GM18907 (cell line): Measurements from ENCODE around the gene TTC7B.

ENCODE experiments used
- ATAC-seq: cut with Tn5 transposase; IDR thresholded peaks from one replicate; pipeline ENCODE4 v1.9.1; 2021; ENCODE audit warnings: mild to moderate bottlenecking, moderate library complexity; ENCODE audit not compliant: unreplicated experiment

Gene TTC7B

DNA sequence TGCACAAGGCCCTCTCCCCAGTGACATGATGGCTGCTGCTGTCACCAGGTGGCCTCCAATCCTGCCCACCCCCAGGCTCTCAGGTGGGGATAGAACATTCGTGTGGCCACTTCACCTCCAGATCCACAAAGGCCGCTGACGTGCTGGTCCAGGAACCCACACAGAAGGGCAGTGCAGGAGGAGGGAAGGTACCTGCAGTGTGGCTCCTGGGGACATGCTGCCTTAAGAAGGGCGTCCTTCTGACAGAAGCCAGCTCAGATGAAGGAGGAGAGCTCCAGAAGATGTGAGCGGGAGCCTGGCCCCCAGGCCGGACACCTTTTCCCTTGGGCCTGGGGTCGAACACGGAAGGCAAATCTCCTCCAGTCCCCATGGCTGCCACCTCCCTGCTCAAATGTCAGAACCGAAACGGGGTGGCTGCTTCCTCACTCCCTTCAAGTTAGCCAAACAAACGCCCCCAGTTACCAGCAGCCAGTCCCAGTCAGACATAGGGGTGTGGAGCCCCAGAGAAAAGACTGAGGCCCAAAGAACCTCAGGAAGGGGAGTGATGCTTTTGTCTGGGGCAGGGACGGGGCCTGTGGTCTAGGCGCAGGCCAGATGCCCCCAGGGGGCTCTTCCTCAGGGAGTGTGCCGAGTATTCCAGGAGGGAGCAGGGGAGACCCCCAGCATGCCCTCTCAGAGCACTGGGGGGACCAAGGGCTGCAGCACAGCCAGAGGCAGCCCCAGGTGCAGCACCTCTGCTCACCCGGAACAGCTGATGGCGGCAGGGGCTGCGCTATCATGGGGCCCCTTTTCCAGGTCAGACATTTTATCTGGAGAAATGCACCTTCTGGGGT is 263.5 kb downstream of the TTC7B start:
- ATAC-seq, result no peak

DNA sequence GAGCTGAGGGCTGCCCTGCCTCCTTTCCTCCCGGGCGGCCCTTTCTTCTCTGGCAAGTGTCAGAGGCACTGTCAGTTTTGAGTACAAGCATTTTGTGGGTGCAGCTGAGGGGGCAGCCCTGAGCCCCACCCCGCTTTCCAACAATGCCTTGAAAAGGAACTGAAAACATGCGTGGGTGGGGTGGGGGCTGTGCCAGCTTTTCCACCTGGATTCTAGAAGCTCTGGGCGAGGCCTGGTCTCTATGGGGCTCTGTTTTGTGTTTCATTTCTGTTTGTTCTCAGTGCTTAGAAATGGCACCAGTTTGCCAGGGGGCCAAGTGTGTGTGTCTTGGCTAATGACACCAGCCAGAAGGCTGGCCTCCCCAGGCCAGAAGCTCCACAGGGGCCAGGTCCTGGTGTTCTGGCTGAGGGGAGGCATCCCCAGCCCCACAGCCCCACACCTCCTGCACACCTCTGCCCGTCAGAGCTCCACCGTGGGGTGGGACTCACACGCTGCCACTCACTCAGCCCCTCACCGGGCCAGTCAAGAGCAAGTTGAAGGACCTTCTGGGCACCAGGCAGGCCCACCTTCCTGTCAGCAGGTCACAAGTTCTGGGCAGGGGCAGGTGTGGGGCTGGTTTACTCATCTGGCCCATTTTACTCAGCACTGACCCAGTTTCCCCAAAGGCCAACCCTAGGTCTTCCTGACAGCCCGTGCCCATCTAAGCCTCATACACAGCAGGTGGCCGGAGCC is 264.3 kb downstream of the TTC7B start:
- ATAC-seq, result no peak

DNA sequence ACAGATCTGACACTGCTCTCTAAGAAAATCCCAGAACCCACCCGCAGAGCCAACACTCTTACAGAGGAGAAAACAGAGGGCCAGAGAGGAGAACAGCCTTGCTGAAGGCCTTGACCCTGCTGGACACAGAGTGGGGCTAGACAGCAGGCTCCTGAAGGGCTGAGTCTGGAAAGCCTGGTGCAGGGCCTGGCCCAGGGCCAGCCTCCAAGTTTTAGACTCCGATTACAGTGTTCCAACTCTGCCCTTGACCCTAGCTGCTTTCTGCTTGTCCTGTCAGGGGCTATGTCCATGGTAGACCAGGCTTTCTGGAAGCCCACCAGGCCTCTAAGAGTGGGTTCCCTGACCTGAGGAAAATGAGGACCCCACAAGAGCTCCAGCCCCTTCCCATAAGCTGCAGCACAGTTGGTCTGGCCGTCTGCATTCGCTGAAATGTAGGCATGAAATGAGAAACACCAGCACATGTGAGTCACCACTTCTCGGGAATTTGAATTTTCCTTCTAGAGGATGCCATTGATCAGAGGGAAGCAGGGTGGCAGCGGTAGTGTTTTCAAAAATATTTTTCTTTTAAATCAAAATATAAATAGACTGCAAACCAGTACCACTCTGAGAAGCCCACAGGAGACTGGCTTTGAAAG is 265.0 kb downstream of the TTC7B start:
- no peak for ATAC-seq

DNA sequence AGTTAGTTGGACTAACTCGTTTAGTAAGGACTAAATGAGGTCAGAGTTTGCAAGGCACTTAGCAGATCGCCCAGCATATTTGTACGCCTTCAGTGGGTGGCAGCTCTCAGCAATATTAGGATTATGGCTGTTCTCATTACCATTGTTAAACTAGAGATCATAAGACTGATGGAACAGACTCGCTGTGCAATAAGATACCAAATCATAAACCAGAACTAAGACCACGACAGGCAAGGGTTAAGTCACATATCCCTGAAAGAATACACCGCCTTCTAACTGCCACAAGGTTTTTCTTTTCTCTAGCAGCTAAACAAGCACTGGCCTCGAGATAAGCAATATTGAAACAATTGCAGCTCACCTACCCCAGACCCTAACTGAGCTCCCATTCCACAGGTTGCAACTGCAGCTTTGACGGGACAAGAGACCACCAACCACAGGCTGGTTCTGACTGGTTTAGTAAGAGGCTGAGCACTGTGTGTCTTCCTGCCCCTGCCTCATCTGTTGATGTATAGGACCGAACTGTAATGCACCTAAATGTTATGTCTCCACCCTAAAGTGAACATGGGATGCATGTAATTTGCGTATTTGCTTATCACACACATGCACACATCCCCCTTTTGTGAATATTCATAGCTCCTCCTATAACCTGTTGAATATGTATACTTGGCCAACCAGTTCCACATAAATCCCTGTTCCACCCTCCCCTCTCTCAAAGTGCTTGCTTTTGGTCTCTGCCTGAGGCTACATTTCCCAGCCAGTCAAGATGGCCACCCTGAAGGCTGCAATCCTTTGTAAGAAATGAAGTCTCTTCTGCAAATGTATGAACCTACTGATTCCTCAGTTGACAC is 266.2 kb downstream of the TTC7B start:
- no peak for ATAC-seq

DNA sequence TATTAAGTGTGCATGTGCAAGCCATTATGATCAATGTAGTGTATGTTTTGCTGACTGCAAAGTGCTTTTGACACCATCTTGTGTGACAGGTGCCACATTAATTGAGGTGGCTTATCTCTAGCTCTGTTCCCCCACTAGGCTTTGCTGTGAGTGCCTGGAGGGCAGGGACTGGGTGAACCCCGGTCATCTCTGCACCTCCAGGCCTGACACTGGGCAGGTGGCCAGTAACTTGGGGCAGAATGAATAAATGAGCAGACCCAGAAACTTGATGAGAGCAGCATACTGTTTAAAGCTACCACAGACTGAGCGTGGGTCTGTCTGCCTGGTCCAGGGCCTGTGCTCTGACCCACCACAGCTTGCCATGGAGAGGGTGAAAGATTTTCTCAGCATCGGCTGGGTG is 267.8 kb downstream of the TTC7B start:
- no peak for ATAC-seq

DNA sequence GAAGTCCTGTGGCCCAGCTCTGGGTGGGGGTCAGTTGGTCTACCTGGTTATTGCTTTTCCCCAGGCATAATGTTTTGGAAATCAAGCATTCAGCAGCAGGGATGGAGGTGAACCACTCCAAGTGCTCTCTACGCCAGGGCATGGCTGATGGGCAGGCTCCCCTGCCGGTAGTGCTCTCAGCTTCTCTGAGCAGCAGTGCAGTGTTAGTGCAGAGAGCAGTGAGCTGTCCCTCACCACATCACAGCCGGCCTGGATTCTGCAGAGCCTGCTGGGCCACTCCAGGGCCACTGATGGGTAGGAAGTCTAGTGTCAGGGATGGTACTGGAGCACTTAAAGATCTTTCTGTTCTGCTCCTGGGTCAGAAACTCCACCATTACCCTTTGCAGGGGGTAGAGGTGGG is 268.3 kb downstream of the TTC7B start:
- no peak for ATAC-seq

DNA sequence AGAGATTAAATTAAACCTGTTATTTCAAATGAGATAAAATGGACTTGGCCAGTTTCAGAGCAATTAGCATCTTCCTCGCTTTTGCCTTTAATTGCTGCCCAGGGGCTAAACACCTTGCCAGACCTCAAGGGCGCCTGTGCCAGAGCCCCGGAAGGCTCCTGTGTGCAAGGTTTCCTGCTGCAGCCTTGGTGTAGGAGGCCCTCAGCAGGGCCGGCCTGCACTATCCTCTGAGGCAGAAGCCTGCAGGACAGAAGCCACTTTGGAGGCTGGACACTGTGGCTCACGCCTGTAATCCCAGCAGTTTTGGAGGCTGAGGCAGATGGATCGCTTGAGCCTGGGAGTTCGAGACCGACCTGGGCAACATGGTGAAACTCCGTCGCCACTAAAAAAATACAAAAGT is 269.0 kb downstream of the TTC7B start:
- no peak for ATAC-seq

DNA sequence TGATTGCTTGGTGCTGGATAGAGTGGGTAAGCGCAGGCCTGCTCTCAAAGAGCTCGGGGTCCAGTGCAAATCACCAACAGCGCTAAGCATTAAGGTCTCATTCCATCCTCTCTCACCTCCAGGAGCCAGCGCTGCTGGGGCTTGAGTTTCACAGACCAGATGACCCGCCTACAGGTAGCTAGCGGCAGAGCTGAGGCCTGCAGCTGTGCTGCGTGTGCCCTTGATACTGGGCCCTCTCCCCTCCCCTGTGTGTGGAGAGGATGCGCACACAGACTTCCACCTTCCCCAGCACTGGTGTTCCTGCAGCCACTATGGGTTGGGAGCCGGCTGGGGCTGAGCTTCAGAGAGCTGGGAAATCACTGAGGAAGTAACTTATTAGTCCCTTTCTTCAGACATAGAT is 269.5 kb downstream of the TTC7B start:
- no peak for ATAC-seq

DNA sequence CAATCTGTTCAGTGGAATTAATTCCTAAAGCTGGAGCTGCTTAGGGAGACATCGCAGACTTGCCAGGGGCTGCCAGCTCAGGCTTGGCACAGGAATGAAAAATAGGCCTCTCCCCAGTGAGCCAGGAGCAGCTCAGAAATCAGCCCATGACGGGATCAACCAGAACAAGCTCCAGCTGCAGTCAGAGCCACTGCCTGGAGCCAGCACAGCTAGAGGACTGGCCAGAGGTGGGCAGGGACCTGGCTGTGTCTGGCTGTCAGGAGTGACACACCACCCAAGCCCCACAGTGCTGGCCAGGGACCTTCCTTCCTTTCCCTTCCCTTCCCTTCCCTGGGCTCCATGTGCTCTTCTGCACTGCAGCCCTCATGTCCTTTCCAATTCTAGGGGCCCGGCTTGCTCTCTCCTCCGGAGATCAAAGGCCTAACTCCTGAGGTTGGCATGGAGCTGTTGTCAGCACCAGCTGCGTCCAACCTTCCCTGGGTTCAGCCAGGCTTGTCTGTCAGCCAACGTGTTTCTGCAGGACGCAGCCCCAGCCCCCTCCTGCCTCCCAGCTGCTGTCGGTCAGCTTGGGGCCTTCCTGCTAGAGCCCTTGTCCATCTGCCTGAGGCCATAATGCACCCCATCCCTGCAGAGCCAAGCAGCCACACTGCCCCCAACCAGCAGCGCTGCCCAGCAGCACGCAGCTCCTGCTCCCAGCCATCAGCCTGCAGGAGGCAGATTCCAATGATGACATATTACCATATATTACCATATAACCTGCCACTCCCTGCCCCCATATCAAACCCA is 270.1 kb downstream of the TTC7B start:
- no peak for ATAC-seq

DNA sequence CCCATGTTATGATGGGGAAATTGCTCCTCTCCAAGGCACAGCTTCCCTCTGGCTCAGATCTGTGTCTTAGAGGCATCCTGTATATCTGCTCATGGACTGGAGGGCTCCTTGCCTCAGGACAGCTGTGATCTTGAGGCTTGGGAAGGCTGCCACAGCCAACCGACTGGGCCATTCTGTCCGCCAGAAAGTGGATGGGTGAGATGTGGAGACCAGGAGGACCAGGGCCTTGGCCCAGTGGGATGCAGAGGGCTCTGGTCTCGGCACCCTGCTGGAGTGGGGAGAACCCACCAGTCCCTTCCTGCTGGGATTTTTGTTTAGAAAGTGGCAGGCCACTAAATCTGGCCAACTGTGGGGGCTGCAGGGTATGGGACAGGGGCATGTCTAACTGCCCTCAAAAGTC is 270.8 kb downstream of the TTC7B start:
- ATAC-seq, result no peak

DNA sequence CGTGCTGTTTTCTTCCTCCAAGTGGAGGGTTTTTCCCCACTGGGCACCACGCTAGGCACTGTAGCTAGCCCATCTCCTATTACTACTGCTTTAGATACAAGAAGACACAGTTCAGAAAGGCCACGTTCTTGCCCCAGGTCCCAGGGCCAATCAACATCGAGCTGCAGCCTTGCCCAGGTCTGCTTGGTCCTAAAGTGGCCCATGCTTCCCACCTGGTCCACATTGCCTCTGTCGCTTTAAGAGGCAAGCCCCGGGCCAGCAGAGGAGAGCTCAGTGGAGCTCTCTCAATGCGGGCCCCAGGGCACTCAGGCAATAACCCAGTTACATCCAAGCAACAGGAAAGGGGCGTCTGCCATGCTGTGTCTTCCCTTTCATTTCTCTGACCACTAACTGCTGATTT is 271.3 kb downstream of the TTC7B start:
- no peak for ATAC-seq

DNA sequence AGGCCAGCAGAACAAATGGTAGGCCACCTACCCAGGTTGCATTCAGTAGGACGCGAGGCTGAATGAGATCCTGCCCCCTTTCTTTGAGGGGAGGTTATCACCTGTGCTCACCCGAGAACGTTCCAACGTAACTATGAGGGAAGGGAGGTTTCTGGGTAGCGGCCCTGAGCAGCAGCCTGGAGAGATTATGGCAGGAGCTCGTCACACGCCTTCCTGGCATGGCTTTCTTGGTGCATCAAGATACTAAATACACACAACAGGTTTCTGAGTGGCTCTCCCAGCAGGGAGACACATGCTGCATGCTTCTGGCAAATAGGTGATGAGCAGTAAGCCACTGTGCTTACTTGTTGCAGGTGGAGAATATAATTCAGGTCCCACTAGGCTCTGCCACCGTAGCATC is 271.7 kb downstream of the TTC7B start:
- no peak for ATAC-seq

DNA sequence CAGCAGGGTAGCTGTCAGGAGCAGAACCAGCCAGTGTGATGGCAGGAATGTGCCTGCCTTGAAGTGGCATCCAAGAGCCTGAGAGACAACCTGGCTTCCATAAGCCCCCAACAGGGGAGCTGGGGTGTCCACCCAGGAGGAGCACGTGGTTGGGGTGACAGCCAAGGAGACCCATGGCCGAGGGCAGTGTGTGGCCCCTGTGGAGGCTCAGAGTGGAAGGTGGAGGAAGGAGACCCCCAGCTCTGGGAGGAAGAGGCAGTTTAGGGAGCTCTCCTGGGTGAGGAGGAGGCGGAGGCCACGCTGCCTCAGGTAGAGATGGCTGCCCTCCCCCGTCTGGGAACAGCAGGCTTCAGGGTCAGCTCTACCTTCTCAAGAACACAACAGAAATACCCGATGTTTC is 272.4 kb downstream of the TTC7B start:
- ATAC-seq, result no peak

DNA sequence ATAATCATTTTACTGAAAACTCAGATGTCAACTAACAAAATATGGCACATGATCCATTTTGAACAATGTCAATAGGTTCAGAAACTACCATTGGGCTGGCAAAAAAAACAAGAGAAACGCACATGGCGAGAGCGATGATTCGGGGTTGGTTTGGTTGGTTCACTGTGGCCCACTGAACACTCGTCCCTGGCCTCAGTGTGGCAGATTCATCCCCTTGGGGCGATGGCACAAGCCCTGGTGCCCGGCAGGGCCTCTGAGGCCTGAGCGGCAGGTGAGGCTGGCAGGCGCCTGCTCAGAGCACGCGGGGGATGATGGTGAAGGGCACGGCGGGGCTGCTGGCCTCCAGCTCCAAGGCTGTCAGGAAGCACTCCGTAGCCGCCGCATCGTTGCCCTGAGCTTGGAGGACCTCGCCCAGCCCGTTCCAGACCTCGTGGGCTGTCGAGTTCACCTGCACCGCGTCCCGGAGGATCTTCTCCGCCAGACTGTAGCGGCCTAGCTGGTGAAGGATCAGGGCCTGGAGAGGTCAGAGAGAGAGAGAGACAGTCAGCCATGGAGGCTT is 275.1 kb downstream of the TTC7B start:
- ATAC-seq, result no peak

DNA sequence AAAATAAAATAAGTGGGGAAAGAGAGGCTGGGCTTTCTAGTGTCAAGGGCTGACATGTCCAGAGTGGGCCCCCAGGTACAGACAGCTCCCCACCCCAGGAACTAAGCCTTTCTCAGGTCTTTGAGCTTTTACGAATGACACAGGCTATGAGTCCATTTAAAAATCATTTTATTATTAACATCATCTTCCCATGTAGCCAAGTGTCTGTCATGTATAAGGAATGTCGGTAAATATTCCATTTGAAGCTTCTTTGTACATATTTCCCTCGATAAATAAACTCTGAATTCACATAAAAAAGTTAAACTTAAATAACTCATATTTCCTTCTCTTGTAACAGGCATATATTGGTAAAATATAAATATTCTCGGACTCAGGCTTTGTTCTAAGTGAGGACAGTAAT is 275.8 kb downstream of the TTC7B start:
- no peak for ATAC-seq

DNA sequence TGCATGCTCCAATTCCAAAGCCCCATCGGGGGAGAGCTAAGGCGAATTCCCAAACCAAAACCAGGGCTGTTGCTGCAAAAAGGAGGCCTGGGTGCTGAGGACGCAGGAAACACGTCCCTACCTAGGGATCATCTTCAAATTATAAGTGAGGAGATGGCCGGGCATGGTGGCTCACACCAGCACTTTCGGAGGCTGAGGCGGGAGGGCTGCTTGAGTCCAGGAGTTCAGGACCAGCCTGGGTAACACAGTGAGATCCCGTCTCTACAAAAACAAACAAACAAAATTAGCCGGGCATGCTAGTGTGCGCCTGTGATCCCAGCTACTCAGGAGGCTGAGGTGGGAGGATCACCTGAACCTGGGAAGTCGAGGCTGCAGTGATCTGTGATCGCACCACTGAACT is 276.2 kb downstream of the TTC7B start:
- ATAC-seq, result no peak

DNA sequence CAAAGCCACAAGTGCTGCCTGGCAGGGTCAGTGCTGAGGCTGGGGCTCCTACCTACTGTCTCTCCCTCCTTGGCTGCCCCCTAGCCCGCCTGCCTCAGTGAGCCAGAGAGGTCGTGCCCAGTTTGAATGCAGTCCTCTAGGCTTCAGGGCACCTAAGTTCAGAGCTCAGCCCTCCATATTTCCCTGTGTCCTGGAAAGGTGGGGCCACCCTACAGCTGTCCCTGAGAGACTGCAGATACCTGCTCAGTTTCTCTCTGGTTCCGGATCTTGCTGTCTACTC is 276.8 kb downstream of the TTC7B start:
- ATAC-seq, result no peak

DNA sequence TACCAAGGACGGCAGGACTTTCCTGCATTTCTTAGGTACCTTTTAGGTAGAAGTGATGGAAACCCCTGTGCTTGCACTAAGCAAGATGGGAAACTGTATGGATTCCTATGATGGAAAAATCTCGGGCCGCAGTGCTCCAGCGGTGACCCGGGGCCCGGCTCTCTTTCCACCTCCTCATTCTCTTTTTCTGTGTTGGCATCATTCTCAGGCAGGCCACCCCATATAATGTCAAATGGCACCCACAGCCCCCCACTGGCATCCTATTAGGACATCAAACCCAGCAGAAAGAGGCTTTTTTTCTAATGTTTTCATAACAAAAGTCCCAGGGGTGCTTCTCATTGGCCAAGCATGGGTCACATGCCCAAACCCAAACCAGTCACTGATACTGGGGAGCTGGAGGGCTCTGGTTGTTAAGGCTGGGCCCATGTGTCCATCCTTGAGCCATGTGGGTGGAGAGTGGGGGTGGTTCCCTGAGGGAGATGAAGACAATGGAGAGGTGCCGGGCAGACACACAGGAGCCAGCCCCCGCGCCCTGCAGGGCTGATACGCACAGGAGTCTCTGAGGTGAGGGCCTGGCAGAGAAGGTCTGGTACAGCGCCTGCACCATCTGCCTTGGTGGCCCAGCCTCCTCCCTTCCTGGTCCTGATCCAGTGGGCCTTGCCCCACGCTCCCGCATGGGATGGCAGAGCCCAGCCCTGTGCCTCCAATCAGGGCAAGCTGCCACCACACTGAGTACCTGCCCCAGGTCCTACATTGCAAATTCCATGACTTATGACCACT is 277.3 kb downstream of the TTC7B start:
- no peak for ATAC-seq

DNA sequence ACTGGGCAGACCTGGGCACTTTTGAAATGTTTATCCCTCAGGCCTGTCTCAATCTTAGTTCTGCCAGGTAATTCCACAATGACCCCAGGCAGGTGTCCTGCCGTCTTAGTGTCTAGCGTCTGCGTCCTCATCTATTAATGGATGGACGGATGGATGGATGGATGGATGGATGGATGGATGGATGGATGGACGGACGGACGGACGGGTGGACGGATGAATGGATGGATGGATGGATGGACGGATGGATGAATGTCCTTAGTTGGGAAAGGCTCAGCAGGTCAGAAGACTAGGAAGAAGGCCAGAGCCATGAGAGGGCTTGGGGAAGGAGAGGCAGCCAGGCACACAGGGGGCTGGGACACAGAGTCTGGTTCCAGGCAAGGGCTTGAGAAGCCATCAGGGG is 278.1 kb downstream of the TTC7B start:
- ATAC-seq, result no peak
